Smooth muscle cell (in vitro differentiated cells): ENCODE data around the gene STAT3. TPM values are rescaled to one million over a fixed set of nuclear protein-coding genes. Genes with fewer than 3 reads are reported as not detected.
"Not testable (repeated sequence)": the region's sequence is repeated elsewhere in the genome, so short reads cannot be mapped to it uniquely, and the experiment has no call there.

Experiments
- DNase-seq: peaks from one replicate; lab custom pipeline; 2025; ENCODE audit not compliant: unreplicated experiment; lab: John Stamatoyannopoulos, UW
- H2AFZ ChIP-seq: fragments of 200-600 bp; sonication (generic); 2 replicates; pipeline ENCODE4 v1.6.0; 2016; ENCODE audit warnings: antibody characterized with exemption, low read depth, mild to moderate bottlenecking
- H3F3A ChIP-seq: fragments of 200-600 bp; sonication (generic); 2 replicates; pipeline ENCODE4 v1.6.0; 2017; ENCODE audit warnings: antibody characterized with exemption, low read depth
- H3K27ac ChIP-seq: fragments of 200-600 bp; sonication (generic); 2 replicates; pipeline ENCODE4 v1.5.1; 2016; ENCODE audit warnings: low read depth, mild to moderate bottlenecking
- H3K27me3 ChIP-seq: fragments of 200-600 bp; sonication (generic); 2 replicates; pipeline ENCODE4 v1.6.1; 2016; ENCODE audit warnings: low read depth, mild to moderate bottlenecking
- H3K36me3 ChIP-seq: fragments of 200-600 bp; sonication (generic); 2 replicates; pipeline ENCODE4 v1.5.1; 2016; ENCODE audit warnings: low read depth
- H3K4me1 ChIP-seq: fragments of 200-600 bp; sonication (generic); 2 replicates; pipeline ENCODE4 v1.5.1; 2016; ENCODE audit warnings: low read depth
- H3K4me2 ChIP-seq: fragments of 200-600 bp; sonication (generic); 2 replicates; pipeline ENCODE4 v1.6.0; 2016; ENCODE audit warnings: mild to moderate bottlenecking
- H3K4me3 ChIP-seq: fragments of 200-600 bp; sonication (generic); 2 replicates; pipeline ENCODE4 v1.5.1; 2016; ENCODE audit warnings: mild to moderate bottlenecking
- H3K79me2 ChIP-seq: fragments of 200-600 bp; sonication (generic); 2 replicates; pipeline ENCODE4 v1.6.0; 2016; ENCODE audit warnings: low read depth, mild to moderate bottlenecking
- H3K9ac ChIP-seq: fragments of 200-600 bp; sonication (generic); 2 replicates; pipeline ENCODE4 v1.6.0; 2016; ENCODE audit warnings: low read depth
- H3K9me3 ChIP-seq: fragments of 200-600 bp; sonication (generic); replicated peaks from 2 replicates; pipeline ENCODE4 v1.5.1; 2016; ENCODE audit warnings: low read depth
- H4K20me1 ChIP-seq: fragments of 200-600 bp; sonication (generic); 2 replicates; pipeline ENCODE4 v1.6.0; 2016; ENCODE audit warnings: low read depth
- CTCF ChIP-seq: fragments of 200-600 bp; sonication (generic); IDR thresholded peaks from 2 replicates; pipeline ENCODE4 v1.5.1; 2017; ENCODE audit warnings: borderline replicate concordance, mild to moderate bottlenecking, antibody characterized with exemption; ENCODE audit not compliant: insufficient read depth, poor library complexity, severe bottlenecking
- WGBS: methylation state at CpG from one replicate; pipeline ENCODE4 v1.1.7; 2016; ENCODE audit warnings: low lambda C conversion rate; 5-methylcytosine and 5-hydroxymethylcytosine counted together
- polyA plus RNA-seq: library from polyadenylated mRNA; unstranded; fragments of >200 nt; fragmentation: Nextera tagmentation; extraction: Ambion mirVana; gene quantifications from 2 replicates; pipeline ENCODE4 v1.2.1, GENCODE V29; 2016
- total RNA-seq: library from RNA; depleted of rRNA; stranded (reverse); fragments of >200 nt; gene quantifications from 2 replicates; pipeline ENCODE4 v1.2.3, GENCODE V29; 2014

Gene STAT3
- total and polyA plus RNA-seq, 2 experiments from 2014 or later, result 85.6 to 87.7 TPM

- peaks cover 87% of the 10 kb centered on the region for H3K79me2 ChIP-seq
- H3K4me3 ChIP-seq, result no peak overlapping the region
- WGBS, result 84% methylated on average over 7 of the region's 7 CpGs
- H2AFZ ChIP-seq, result no peak overlapping the region
- H3K36me3 ChIP-seq, result no peaks in the 10 kb centered on the region
- H3K9me3 ChIP-seq, result no peaks in the 10 kb centered on the region
- no peak overlapping the region for H3K4me2 ChIP-seq
- H4K20me1 ChIP-seq, result peaks cover 100% of the 10 kb centered on the region
- peak overlapping the region; percentile 52 for H3K27ac ChIP-seq
- peaks cover 15% of the 10 kb centered on the region for H3F3A ChIP-seq
- H3K4me1 ChIP-seq, result peaks cover 16% of the 10 kb centered on the region
- no peak for DNase-seq
- TF ChIP-seq CTCF, result no peak
- H3K27me3 ChIP-seq, result no peaks in the 10 kb centered on the region
- no peak overlapping the region for H3K9ac ChIP-seq
Measured at GRCh38 chr17:42362245-42362961, 25.8 kb downstream of the STAT3 start.

- DNase-seq, result no peak
- Histone ChIP-seq H3K27me3 (no peaks in the 10 kb centered on the region), H4K20me1 (peaks cover 100% of the 10 kb centered on the region), H3K9me3 (no peaks in the 10 kb centered on the region), H3K27ac (peak overlapping the region; percentile 52), H3F3A (peaks cover 11% of the 10 kb centered on the region), H3K36me3 (peaks cover 2% of the 10 kb centered on the region), H3K4me3 (no peak overlapping the region), H2AFZ (no peak overlapping the region), H3K4me2 (no peak overlapping the region), H3K9ac (no peak overlapping the region), H3K4me1 (peaks cover 15% of the 10 kb centered on the region), H3K79me2 (peaks cover 87% of the 10 kb centered on the region)
- no peak for TF ChIP-seq CTCF
- WGBS, result 22% methylated on average over 2 of the region's 2 CpGs
Measured at GRCh38 chr17:42361781-42362186, 26.5 kb downstream of the STAT3 start.

GRCh38 chr17:42360388-42360787 lies 27.9 kb downstream of the STAT3 start:
- H3K27me3 ChIP-seq, H3K4me1 ChIP-seq, H3K4me2 ChIP-seq, H3K9ac ChIP-seq, H3K36me3 ChIP-seq, H3K9me3 ChIP-seq, DNase-seq, H3K27ac ChIP-seq, H2AFZ ChIP-seq, H3F3A ChIP-seq, H3K4me3 ChIP-seq: not testable (repeated sequence)
- Histone ChIP-seq H3K79me2 (peaks cover 92% of the 10 kb centered on the region), H4K20me1 (peaks cover 100% of the 10 kb centered on the region)
- 100% methylated on average over 2 of the region's 2 CpGs for WGBS

GRCh38 chr17:42359133-42359532 lies 29.1 kb downstream of the STAT3 start:
- H3K9me3 ChIP-seq, result no peaks in the 10 kb centered on the region
- no peaks in the 10 kb centered on the region for H3K27me3 ChIP-seq
- WGBS, result 55% methylated on average over 7 of the region's 7 CpGs
- peaks cover 2% of the 10 kb centered on the region for H3K36me3 ChIP-seq
- H3K4me2 ChIP-seq, result no peak overlapping the region
- H4K20me1 ChIP-seq, result peaks cover 100% of the 10 kb centered on the region
- H3K9ac ChIP-seq, result no peak overlapping the region
- H3F3A ChIP-seq, result peaks cover 1% of the 10 kb centered on the region
- no peak overlapping the region for H2AFZ ChIP-seq
- no peak overlapping the region for H3K27ac ChIP-seq
- no peak for DNase-seq
- peaks cover 4% of the 10 kb centered on the region for H3K4me1 ChIP-seq
- no peak overlapping the region for H3K4me3 ChIP-seq
- peaks cover 90% of the 10 kb centered on the region for H3K79me2 ChIP-seq
- TF ChIP-seq CTCF, result no peak
